Measurements from ENCODE around the gene B3GALT2.

GRCh38 chr1:193185901-193186731 lies at the start of gene B3GALT2:
- TF ChIP-seq EZH2 (IDR thresholded peaks at IDR 0.05; ENCODE audit: insufficient read depth, poor library complexity, severe bottlenecking) (no peak), EZH2phosphoT487 (IDR thresholded peaks at IDR 0.05; ENCODE audit: insufficient read depth, low read depth) (no peak)

Data from GM23248 (cell line).